Transverse colon (tissue), 4 donors: ENCODE results near the gene TGFB3. TPM values are rescaled to one million over a fixed set of nuclear protein-coding genes. Genes with fewer than 3 reads are reported as not detected.
"Not testable (repeated sequence)": the region's sequence is repeated elsewhere in the genome, so short reads cannot be mapped to it uniquely, and the experiment has no call there.

Experiments used
- DNase-seq: peaks from one replicate; pipeline ENCODE4 v3.0.0-alpha.2; 2019
- H3K27ac ChIP-seq, 4 donors: fragments of 200-600 bp; sonication (generic); 2 replicates each; pipeline ENCODE4 v1.5.1; 2016 to 2018; ENCODE audit warnings: inconsistent platforms in 4 of 4
- H3K27me3 ChIP-seq: fragments of 200-600 bp; sonication (generic); 2 replicates; pipeline ENCODE4 v1.5.1; 2017; ENCODE audit warnings: inconsistent platforms
- H3K36me3 ChIP-seq, 4 donors: fragments of 200-600 bp; sonication (generic); 2 replicates each; pipeline ENCODE4 v1.5.1; 2017 to 2019; ENCODE audit warnings: inconsistent platforms in 4 of 4
- H3K4me1 ChIP-seq, 4 donors: fragments of 200-600 bp; sonication (generic); 2 replicates each; pipeline ENCODE4 v1.5.1; 2017 to 2020; ENCODE audit warnings: inconsistent platforms in 4 of 4
- H3K4me3 ChIP-seq, 4 donors: fragments of 200-600 bp; sonication (generic); 1 replicate in 1 of 4; 2 replicates in 3 of 4; pipeline versions ENCODE4 v1.5.1 to v1.6.1; 2017 to 2019; ENCODE audit warnings: inconsistent platforms in 4 of 4
- H3K9me3 ChIP-seq, 2 donors: fragments of 200-600 bp; sonication (generic); 2 replicates each; pipeline ENCODE4 v1.5.1; 2017 to 2019; ENCODE audit warnings: inconsistent platforms in 2 of 2
- CTCF ChIP-seq, 5 experiments: fragments of 200-600 bp in 3 of 5; fragments of 450-650 bp in 2 of 5; sonication (generic) in 3 of 5; IDR thresholded peaks; 1 replicate in 2 of 5; 2 replicates in 3 of 5; pipeline ENCODE4 v1.5.1; 2016 to 2017; ENCODE audit warnings: antibody characterized with exemption in 5 of 5, inconsistent platforms in 3 of 5, mild to moderate bottlenecking in 2 of 5, moderate library complexity in 1 of 5
- EP300 ChIP-seq: sonication (generic); formaldehyde crosslinking; IDR thresholded peaks from one replicate; pipeline ENCODE4 v1.6.1; 2017; ENCODE audit warnings: antibody characterized with exemption, low read depth
- POLR2A ChIP-seq: fragments of 450-650 bp; IDR thresholded peaks from one replicate; pipeline ENCODE4 v1.6.1; 2016; ENCODE audit warnings: antibody characterized with exemption, mild to moderate bottlenecking, moderate library complexity
- POLR2AphosphoS5 ChIP-seq, 3 donors: sonication (generic); formaldehyde crosslinking; IDR thresholded peaks; one replicate each; pipeline ENCODE4 v1.6.1; 2016; ENCODE audit warnings: antibody characterized with exemption in 3 of 3
- WGBS, 2 donors: methylation state at CpG; one replicate each; pipeline ENCODE4 v1.1.5; 2018; ENCODE audit warnings: low coverage in 1 of 2; 5-methylcytosine and 5-hydroxymethylcytosine counted together
- in situ Hi-C, 4 donors: fragments of 200-750 bp; cut with MboI; loops; one replicate each; pipeline versions ENCODE4 v1.15.0 to v1.15.1; 2017; ENCODE audit warnings: low sequenced_read_pairs in 3 of 4, low pct_ligation_motif_present in 1 of 4, low pct_unique_long_range_greater_than_20kb in 1 of 4
- intact Hi-C: fragments of 100-400 bp; cut with DNase I; formaldehyde crosslinking; loops from one replicate; pipeline ENCODE4 v1.15.1; 2023; ENCODE audit warnings: low total_unique reads
- total RNA-seq, 4 donors: library from RNA; depleted of rRNA; stranded (reverse); fragments of >200 nt; gene quantifications; one replicate each; pipeline ENCODE4 v1.1.0, GENCODE V29; 2016

Gene TGFB3
- total RNA-seq, 4 donors from 2014 or later = 4.4 to 22.5 (median 13.1) TPM

DNA sequence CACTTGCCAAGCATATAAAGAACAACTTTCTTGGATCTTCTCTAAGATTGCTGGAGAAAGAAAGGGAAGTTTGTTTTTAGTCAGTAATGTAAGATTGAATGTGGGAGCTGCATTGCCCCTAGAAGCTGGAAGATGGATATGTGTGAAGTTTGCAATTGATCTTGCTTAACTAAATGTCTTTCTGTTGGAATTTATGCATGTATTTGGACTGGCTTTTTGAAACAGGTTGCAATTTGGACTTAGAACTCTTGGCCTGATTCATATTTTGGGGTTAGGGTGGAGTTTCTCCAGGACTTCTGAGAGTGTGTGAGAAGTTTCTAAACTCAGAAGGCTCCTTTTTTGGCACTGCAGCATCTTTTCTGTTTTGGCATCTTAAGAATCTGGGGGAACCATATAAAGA, 30.1 kb upstream of the TGFB3 start:
- Histone ChIP-seq H3K4me1 (peaks cover 0 to 6% (median 0%) of the 10 kb centered on the region in 4 donors), H3K4me3 (no peak overlapping the region), H3K36me3 (peaks cover 0 to 4% (median 0%) of the 10 kb centered on the region in 4 donors), H3K9me3 (no peaks in the 10 kb centered on the region), H3K27me3 (no peaks in the 10 kb centered on the region), H3K27ac (peak overlapping the region; percentile 44 to 55 (median 50))
- in situ Hi-C loops = no loop called here
- intact Hi-C loops = no loop called here
- TF ChIP-seq CTCF (IDR thresholded peaks at IDR 0.05) (no peak), POLR2AphosphoS5 (IDR thresholded peaks at IDR 0.05) (no peak), POLR2A (no peak), EP300 (no peak)
- DNase-seq = no peak

DNA sequence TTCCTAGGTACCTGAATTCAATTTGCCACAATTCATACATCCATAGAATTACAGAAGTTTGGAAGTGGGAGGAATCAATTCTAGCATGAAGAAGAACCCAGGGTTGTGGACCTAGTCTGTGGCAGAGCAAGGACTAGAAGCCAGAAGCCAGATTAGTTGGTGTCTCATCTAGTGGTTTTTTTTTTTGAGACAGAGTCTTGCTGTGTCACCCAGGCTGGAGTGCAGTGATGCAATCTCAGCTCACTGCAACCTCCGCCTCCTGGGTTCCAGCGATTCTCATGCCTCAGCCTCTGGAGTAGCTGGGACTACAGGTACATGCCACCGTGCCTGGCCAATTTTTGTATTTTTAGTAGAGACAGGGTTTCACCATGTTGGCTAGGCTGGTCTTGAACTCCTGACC, 27.8 kb upstream of the TGFB3 start:
- H3K27ac ChIP-seq, H3K4me3 ChIP-seq, intact Hi-C loops, H3K9me3 ChIP-seq, H3K4me1 ChIP-seq, H3K27me3 ChIP-seq, DNase-seq, in situ Hi-C loops: not testable (repeated sequence)
- 98 to 100% methylated on average over 3 of the region's 3 CpGs for WGBS, 2 donors
- H3K36me3 ChIP-seq = peaks cover 0 to 23% (median 6%) of the 10 kb centered on the region in 4 donors

DNA sequence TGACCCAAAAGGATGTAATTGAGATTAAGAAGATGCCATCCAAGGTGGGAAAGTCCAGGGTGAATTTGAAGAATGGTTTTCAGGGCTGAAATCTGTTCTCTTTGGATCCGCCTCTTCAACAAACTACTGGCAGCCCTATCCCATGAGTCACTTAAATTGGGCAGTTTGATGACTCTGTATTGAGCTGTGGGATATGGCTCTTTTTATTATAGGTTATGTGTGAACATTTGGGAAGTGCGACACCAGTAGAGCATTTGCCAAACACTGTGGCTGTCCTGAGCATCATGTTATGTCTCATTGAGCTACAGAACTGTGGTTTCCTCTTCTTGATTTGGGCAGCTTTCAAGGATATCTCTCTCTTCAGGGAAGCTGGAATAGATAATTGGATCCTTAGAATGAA, 26.1 kb upstream of the TGFB3 start:
- Histone ChIP-seq H3K27me3 (no peaks in the 10 kb centered on the region), H3K4me1 (peaks cover 0 to 6% (median 0%) of the 10 kb centered on the region in 4 donors), H3K4me3 (no peak overlapping the region), H3K27ac (no peak overlapping the region), H3K9me3 (peaks cover 5 to 8% of the 10 kb centered on the region in 2 donors), H3K36me3 (peaks cover 0 to 28% (median 6%) of the 10 kb centered on the region in 4 donors)
- in situ Hi-C loops (no loop called here), intact Hi-C loops (no loop called here)
- DNase-seq = no peak
- TF ChIP-seq CTCF (IDR thresholded peaks at IDR 0.05) = no peak
- no peak for TF ChIP-seq POLR2AphosphoS5 (IDR thresholded peaks at IDR 0.05)
- TF ChIP-seq POLR2A = no peak
- no peak for TF ChIP-seq EP300
- 100% methylated on average over 2 of the region's 2 CpGs; no CpG with 5 or more reads in 1 of the 2 donors for WGBS, 2 donors

DNA sequence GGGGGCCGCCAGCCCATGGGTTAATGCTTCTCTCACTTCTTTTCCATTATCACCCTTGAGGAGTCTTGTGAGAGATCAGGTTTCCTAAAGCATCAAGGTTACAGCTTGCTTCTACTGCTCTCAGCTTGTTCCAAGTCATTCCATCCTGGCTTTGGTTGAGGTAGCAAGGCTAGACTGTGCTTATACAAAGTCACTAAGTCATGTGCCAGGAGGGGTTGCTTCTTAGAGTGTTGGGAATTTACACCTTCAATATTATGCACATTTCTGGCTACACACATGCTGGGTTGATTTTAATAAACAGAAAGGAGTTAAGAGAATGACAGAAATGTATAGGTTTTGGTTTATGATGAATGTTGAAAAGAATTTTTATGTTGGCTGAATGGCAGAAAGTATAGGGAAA, 25.6 kb upstream of the TGFB3 start:
- H3K36me3 ChIP-seq = peaks cover 0 to 30% (median 6%) of the 10 kb centered on the region in 4 donors
- 90 to 100% methylated on average over 1 of the region's 1 CpG for WGBS, 2 donors

More for the DNA sequence above, 25.6 kb upstream of the TGFB3 start:
- intact Hi-C loops (no loop called here), in situ Hi-C loops (no loop called here)
- Histone ChIP-seq H3K9me3 (peaks cover 5 to 8% of the 10 kb centered on the region in 2 donors), H3K4me3 (no peak overlapping the region), H3K4me1 (peaks cover 0 to 6% (median 0%) of the 10 kb centered on the region in 4 donors), H3K27me3 (no peaks in the 10 kb centered on the region), H3K27ac (no peak overlapping the region)
- no peak for TF ChIP-seq EP300
- no peak for TF ChIP-seq POLR2AphosphoS5 (IDR thresholded peaks at IDR 0.05)
- no peak for TF ChIP-seq POLR2A
- no peak for TF ChIP-seq CTCF (IDR thresholded peaks at IDR 0.05)
- no peak for DNase-seq
